ENCODE data around the gene GAGE12G. TPM values are rescaled to one million over a fixed set of nuclear protein-coding genes. Genes with fewer than 3 reads are reported as not detected.
"Not testable (repeated sequence)": the region's sequence is repeated elsewhere in the genome, so short reads cannot be mapped to it uniquely, and the experiment has no call there.

GAGE12G gene, protein sequence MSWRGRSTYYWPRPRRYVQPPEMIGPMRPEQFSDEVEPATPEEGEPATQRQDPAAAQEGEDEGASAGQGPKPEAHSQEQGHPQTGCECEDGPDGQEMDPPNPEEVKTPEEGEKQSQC
- total RNA-seq (not detected), polyA plus RNA-seq (not detected)
- long read RNA-seq, donor 1 = 0 reads
- long read RNA-seq, donor 2 = 0 reads
- long read RNA-seq, donor 3 = 0 reads
- long read RNA-seq, donor 4 = 0 reads

DNA sequence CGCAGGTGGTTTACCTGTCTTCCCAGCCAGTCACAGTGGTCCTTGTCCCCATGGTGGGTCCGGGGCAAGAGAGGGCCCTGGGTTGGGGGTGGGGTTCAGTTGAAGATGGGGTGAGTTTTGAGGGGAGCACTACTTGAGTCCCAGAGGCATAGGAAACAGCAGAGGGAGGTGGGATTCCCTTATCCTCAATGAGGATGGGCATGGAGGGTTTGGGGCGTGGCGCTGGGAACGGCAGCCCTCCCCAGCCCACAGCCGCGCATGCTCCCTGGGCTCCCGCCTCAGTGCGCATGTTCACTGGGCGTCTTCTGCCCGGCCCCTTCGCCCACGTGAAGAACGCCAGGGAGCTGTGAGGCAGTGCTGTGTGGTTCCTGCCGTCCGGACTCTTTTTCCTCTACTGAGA lies at the start of gene GAGE12G:
Gene GAGE12G (plus strand): TSS at position 301 of the 400 bp plus-strand sequence. CDS start 1,155 bp downstream, outside the sequence.
- H3K27ac ChIP-seq (ENCODE audit: low read length); H3K9me3 ChIP-seq (ENCODE audit: control insufficient read depth, low read length); intact Hi-C loops (cut with DNase I); H3K4me1 ChIP-seq (ENCODE audit: control insufficient read depth, insufficient read depth, low read length); ATAC-seq; H3K27me3 ChIP-seq (ENCODE audit: control insufficient read depth, insufficient read depth); H3K4me3 ChIP-seq (ENCODE audit: low read length); DNase-seq: not testable (repeated sequence)
- WGBS = no CpG with 5 or more reads among the region's 16 CpGs

DNA sequence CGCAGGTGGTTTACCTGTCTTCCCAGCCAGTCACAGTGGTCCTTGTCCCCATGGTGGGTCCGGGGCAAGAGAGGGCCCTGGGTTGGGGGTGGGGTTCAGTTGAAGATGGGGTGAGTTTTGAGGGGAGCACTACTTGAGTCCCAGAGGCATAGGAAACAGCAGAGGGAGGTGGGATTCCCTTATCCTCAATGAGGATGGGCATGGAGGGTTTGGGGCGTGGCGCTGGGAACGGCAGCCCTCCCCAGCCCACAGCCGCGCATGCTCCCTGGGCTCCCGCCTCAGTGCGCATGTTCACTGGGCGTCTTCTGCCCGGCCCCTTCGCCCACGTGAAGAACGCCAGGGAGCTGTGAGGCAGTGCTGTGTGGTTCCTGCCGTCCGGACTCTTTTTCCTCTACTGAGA lies 38.3 kb upstream of the GAGE12G start, which contains the start of gene GAGE12C:
Gene GAGE12C (plus strand): TSS at position 301 of the 400 bp plus-strand sequence. CDS start 1,155 bp downstream, outside the sequence.
- H3K27ac ChIP-seq (ENCODE audit: low read length); intact Hi-C loops (cut with DNase I); H3K4me1 ChIP-seq (ENCODE audit: control insufficient read depth, insufficient read depth, low read length); H3K9me3 ChIP-seq (ENCODE audit: control insufficient read depth, low read length); H3K27me3 ChIP-seq (ENCODE audit: control insufficient read depth, insufficient read depth); DNase-seq; H3K4me3 ChIP-seq (ENCODE audit: low read length); ATAC-seq: not testable (repeated sequence)
- WGBS = no CpG with 5 or more reads among the region's 16 CpGs

DNA sequence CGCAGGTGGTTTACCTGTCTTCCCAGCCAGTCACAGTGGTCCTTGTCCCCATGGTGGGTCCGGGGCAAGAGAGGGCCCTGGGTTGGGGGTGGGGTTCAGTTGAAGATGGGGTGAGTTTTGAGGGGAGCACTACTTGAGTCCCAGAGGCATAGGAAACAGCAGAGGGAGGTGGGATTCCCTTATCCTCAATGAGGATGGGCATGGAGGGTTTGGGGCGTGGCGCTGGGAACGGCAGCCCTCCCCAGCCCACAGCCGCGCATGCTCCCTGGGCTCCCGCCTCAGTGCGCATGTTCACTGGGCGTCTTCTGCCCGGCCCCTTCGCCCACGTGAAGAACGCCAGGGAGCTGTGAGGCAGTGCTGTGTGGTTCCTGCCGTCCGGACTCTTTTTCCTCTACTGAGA lies 28.8 kb upstream of the GAGE12G start, which contains the start of gene GAGE12D:
Gene GAGE12D (plus strand): TSS at position 301 of the 400 bp plus-strand sequence. CDS start 1,155 bp downstream, outside the sequence.
- H3K27ac ChIP-seq (ENCODE audit: low read length); intact Hi-C loops (cut with DNase I); ATAC-seq; DNase-seq; H3K9me3 ChIP-seq (ENCODE audit: control insufficient read depth, low read length); H3K27me3 ChIP-seq (ENCODE audit: control insufficient read depth, insufficient read depth); H3K4me1 ChIP-seq (ENCODE audit: control insufficient read depth, insufficient read depth, low read length); H3K4me3 ChIP-seq (ENCODE audit: low read length): not testable (repeated sequence)
- WGBS = no CpG with 5 or more reads among the region's 16 CpGs

DNA sequence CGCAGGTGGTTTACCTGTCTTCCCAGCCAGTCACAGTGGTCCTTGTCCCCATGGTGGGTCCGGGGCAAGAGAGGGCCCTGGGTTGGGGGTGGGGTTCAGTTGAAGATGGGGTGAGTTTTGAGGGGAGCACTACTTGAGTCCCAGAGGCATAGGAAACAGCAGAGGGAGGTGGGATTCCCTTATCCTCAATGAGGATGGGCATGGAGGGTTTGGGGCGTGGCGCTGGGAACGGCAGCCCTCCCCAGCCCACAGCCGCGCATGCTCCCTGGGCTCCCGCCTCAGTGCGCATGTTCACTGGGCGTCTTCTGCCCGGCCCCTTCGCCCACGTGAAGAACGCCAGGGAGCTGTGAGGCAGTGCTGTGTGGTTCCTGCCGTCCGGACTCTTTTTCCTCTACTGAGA lies 19.2 kb upstream of the GAGE12G start, which contains the start of gene GAGE12E:
Gene GAGE12E (plus strand): TSS at position 301 of the 400 bp plus-strand sequence. CDS start 1,155 bp downstream, outside the sequence.
- H3K4me3 ChIP-seq (ENCODE audit: low read length); H3K9me3 ChIP-seq (ENCODE audit: control insufficient read depth, low read length); H3K4me1 ChIP-seq (ENCODE audit: control insufficient read depth, insufficient read depth, low read length); DNase-seq; H3K27me3 ChIP-seq (ENCODE audit: control insufficient read depth, insufficient read depth); ATAC-seq; H3K27ac ChIP-seq (ENCODE audit: low read length); intact Hi-C loops (cut with DNase I): not testable (repeated sequence)
- WGBS = no CpG with 5 or more reads among the region's 16 CpGs

DNA sequence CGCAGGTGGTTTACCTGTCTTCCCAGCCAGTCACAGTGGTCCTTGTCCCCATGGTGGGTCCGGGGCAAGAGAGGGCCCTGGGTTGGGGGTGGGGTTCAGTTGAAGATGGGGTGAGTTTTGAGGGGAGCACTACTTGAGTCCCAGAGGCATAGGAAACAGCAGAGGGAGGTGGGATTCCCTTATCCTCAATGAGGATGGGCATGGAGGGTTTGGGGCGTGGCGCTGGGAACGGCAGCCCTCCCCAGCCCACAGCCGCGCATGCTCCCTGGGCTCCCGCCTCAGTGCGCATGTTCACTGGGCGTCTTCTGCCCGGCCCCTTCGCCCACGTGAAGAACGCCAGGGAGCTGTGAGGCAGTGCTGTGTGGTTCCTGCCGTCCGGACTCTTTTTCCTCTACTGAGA lies 9.7 kb upstream of the GAGE12G start, which contains the start of gene GAGE12F:
Gene GAGE12F (plus strand): TSS at position 301 of the 400 bp plus-strand sequence. CDS start 1,155 bp downstream, outside the sequence.
- H3K4me3 ChIP-seq (ENCODE audit: low read length); H3K4me1 ChIP-seq (ENCODE audit: control insufficient read depth, insufficient read depth, low read length); H3K27ac ChIP-seq (ENCODE audit: low read length); DNase-seq; intact Hi-C loops (cut with DNase I); H3K27me3 ChIP-seq (ENCODE audit: control insufficient read depth, insufficient read depth); ATAC-seq; H3K9me3 ChIP-seq (ENCODE audit: control insufficient read depth, low read length): not testable (repeated sequence)
- no CpG with 5 or more reads among the region's 16 CpGs for WGBS

DNA sequence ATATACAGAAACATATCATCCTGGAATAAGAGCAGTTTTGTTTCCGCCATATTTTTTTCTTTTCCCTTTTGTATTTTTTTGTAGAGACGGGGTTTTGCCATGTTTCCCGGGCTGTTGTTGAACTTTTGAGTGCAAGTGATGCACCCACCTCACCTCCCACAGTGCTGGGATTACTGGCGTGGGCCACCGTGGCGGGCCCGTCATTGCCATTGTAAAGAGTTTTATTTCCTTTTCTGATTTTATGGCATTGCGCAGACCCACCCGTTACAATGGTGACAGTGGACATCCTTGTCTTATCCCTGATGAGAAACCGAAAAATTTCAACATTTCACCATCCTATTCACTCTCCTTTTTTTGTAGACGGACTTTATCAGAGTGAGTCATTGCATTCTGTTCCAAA lies 1.5 kb upstream of the GAGE12G start:
- H3K4me3 ChIP-seq (ENCODE audit: low read length); H3K9me3 ChIP-seq (ENCODE audit: control insufficient read depth, low read length); H3K4me1 ChIP-seq (ENCODE audit: control insufficient read depth, insufficient read depth, low read length); ATAC-seq; H3K27ac ChIP-seq (ENCODE audit: low read length); H3K27me3 ChIP-seq (ENCODE audit: control insufficient read depth, insufficient read depth); intact Hi-C loops (cut with DNase I): not testable (repeated sequence)
- DNase-seq = peak in 2 of 3 donors; percentile 14 to 22
- WGBS = no CpG with 5 or more reads among the region's 11 CpGs

DNA sequence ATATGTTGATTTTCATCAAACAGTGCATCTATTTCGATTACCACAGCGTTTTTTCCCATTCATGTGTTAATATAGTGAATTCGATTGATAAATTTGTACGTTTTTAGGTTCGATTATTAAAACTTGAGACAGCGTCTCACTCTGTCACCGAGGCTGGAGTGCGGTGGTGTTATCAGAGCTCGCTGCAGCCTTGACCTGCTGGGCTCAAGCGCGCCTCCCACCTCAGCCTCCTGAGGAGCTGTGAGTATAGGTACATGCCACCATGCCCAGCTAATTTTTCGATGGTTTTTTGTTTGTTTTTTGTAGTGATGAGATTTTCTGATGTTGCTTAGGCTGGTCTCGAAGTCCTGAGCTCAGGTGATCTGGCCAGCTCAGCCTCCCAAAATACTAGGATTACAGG lies 1.0 kb upstream of the GAGE12G start:
- H3K4me1 ChIP-seq (ENCODE audit: control insufficient read depth, insufficient read depth, low read length); ATAC-seq; H3K27ac ChIP-seq (ENCODE audit: low read length); H3K27me3 ChIP-seq (ENCODE audit: control insufficient read depth, insufficient read depth); DNase-seq; H3K9me3 ChIP-seq (ENCODE audit: control insufficient read depth, low read length); H3K4me3 ChIP-seq (ENCODE audit: low read length); intact Hi-C loops (cut with DNase I): not testable (repeated sequence)
- WGBS = no CpG with 5 or more reads among the region's 13 CpGs

DNA sequence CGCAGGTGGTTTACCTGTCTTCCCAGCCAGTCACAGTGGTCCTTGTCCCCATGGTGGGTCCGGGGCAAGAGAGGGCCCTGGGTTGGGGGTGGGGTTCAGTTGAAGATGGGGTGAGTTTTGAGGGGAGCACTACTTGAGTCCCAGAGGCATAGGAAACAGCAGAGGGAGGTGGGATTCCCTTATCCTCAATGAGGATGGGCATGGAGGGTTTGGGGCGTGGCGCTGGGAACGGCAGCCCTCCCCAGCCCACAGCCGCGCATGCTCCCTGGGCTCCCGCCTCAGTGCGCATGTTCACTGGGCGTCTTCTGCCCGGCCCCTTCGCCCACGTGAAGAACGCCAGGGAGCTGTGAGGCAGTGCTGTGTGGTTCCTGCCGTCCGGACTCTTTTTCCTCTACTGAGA lies 9.4 kb downstream of the GAGE12G start, which contains the start of gene GAGE12H:
Gene GAGE12H (plus strand): TSS at position 301 of the 400 bp plus-strand sequence. CDS start 1,155 bp downstream, outside the sequence.
- H3K27ac ChIP-seq (ENCODE audit: low read length); H3K4me3 ChIP-seq (ENCODE audit: low read length); H3K9me3 ChIP-seq (ENCODE audit: control insufficient read depth, low read length); DNase-seq; ATAC-seq; H3K27me3 ChIP-seq (ENCODE audit: control insufficient read depth, insufficient read depth); intact Hi-C loops (cut with DNase I); H3K4me1 ChIP-seq (ENCODE audit: control insufficient read depth, insufficient read depth, low read length): not testable (repeated sequence)
- no CpG with 5 or more reads among the region's 16 CpGs for WGBS

DNA sequence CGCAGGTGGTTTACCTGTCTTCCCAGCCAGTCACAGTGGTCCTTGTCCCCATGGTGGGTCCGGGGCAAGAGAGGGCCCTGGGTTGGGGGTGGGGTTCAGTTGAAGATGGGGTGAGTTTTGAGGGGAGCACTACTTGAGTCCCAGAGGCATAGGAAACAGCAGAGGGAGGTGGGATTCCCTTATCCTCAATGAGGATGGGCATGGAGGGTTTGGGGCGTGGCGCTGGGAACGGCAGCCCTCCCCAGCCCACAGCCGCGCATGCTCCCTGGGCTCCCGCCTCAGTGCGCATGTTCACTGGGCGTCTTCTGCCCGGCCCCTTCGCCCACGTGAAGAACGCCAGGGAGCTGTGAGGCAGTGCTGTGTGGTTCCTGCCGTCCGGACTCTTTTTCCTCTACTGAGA lies 19.0 kb downstream of the GAGE12G start, which contains the start of gene GAGE2A:
Gene GAGE2A (plus strand): TSS at position 301 of the 400 bp plus-strand sequence. CDS start 1,155 bp downstream, outside the sequence.
- DNase-seq; H3K27ac ChIP-seq (ENCODE audit: low read length); H3K9me3 ChIP-seq (ENCODE audit: control insufficient read depth, low read length); H3K27me3 ChIP-seq (ENCODE audit: control insufficient read depth, insufficient read depth); ATAC-seq; H3K4me3 ChIP-seq (ENCODE audit: low read length); intact Hi-C loops (cut with DNase I); H3K4me1 ChIP-seq (ENCODE audit: control insufficient read depth, insufficient read depth, low read length): not testable (repeated sequence)
- no CpG with 5 or more reads among the region's 16 CpGs for WGBS

DNA sequence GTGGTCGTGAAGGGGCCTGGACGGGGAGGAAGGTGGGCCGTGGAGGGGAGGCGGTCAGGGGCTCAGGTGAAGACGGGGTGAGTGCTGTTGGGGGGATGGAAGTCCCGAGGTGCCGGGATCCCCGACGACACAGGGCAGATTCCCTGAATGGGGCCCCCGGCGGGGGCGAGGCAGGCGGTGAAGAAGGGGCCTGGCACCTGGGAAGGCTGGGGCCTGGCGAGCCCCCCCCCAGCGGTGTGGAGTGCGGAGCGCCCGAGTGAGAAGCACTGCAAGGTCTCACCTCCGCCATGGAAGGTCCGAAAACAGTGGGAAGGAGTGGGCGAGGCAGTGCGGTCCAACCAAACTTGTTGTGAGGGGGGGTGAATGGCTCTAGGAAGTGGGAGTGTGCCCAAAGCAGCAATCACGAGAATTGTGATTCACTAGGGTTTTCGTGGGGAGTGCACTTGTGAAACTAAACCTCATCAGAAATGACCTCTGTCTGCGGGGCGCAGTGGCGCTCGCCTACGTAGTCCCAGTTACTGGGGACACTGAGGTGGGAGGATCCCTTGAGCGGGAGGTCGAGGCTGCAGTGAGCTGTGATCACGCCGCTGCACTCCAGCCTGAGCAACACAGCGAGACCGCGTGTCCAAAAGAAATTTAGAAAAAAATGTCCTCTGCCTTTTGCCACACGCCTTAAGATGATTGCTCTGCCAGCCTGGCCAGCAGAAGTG lies 19.7 kb downstream of the GAGE12G start:
- peak; percentile 23 to 79 (median 28) for DNase-seq
- H3K4me3 ChIP-seq (ENCODE audit: low read length); H3K27ac ChIP-seq (ENCODE audit: low read length); H3K9me3 ChIP-seq (ENCODE audit: control insufficient read depth, low read length); H3K27me3 ChIP-seq (ENCODE audit: control insufficient read depth, insufficient read depth); ATAC-seq; H3K4me1 ChIP-seq (ENCODE audit: control insufficient read depth, insufficient read depth, low read length); intact Hi-C loops (cut with DNase I): not testable (repeated sequence)
- 91% methylated on average over 25 of the region's 37 CpGs for WGBS

DNA sequence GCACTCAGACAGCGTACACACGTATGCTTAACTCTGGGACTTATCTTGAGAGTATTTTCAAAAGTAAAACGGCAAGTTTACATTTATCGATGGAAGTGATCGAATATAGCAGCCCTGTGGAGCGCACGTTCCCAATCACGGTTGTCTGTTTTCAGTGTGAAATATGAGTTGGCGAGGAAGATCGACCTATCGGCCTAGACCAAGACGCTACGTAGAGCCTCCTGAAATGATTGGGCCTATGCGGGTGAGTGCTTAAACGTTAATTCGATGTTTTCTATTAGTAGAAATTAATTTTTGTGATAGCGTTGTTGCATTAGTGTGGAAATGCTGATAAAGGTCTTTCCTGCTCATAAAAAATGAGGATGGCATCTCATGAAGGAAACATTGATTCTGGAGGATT lies 20.3 kb downstream of the GAGE12G start:
- ATAC-seq; H3K4me1 ChIP-seq (ENCODE audit: control insufficient read depth, insufficient read depth, low read length); H3K27ac ChIP-seq (ENCODE audit: low read length); DNase-seq; intact Hi-C loops (cut with DNase I); H3K4me3 ChIP-seq (ENCODE audit: low read length); H3K9me3 ChIP-seq (ENCODE audit: control insufficient read depth, low read length); H3K27me3 ChIP-seq (ENCODE audit: control insufficient read depth, insufficient read depth): not testable (repeated sequence)
- WGBS = 92% methylated on average over 10 of the region's 17 CpGs

Measured in right cardiac atrium (tissue), 5 donors.